ENCODE data around the gene NXPH1. TPM values are rescaled to one million over a fixed set of nuclear protein-coding genes. Genes with fewer than 3 reads are reported as not detected.

Gene NXPH1
- polyA plus RNA-seq, 1 donor from 2014 or later = 15.9 TPM

DNA sequence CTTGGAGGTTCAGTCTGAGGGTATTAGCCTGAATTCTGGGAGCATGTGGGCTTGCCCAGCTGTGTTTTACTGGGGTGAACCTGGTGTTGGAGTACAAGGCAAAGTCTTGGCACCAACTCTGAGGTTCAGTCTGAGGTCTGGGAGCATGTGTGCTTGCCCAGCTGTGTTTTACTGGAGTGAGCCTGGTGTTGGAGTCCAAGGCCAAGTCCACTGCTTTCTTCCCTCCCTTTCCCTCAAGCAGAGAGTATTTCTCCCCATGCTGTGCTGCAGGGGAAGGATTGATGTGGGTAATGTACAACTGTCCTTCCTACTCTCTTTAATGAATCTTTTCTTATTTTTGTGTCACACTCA, 236.1 kb downstream of the NXPH1 start:
- Histone ChIP-seq H2AFZ (ENCODE audit: low read depth, low read length) (no peak overlapping the region), H3K4me2 (ENCODE audit: low read length) (no peak overlapping the region), H3K9ac (ENCODE audit: low read length) (no peak overlapping the region), H3K27me3 (ENCODE audit: insufficient read depth, low read depth, low read length) (no peaks in the 10 kb centered on the region), H3K36me3 (ENCODE audit: insufficient read depth, low read length) (no peaks in the 10 kb centered on the region), H3K9me2 (ENCODE audit: insufficient read depth, low read length) (no peaks in the 10 kb centered on the region), H3K27ac (ENCODE audit: low read length) (no peak overlapping the region), H3K4me3 (ENCODE audit: low read length) (no peak overlapping the region), H3K79me2 (replicated peaks; ENCODE audit: insufficient read depth, low read length) (no peaks in the 10 kb centered on the region), H3F3A (ENCODE audit: insufficient read depth, low read length, poor library complexity, severe bottlenecking) (no peaks in the 10 kb centered on the region), H4K20me1 (ENCODE audit: insufficient read depth) (no peaks in the 10 kb centered on the region), H3K9me3 (ENCODE audit: low read length) (no peaks in the 10 kb centered on the region)
- TF ChIP-seq POLR2AphosphoS5 (IDR thresholded peaks at IDR 0.05) (no peak), SMC3 (conservative IDR thresholded peaks at IDR 0.05; ENCODE audit: poor library complexity) (no peak), EZH2 (IDR thresholded peaks at IDR 0.05; ENCODE audit: borderline replicate concordance, insufficient read depth, low read length, poor library complexity, severe bottlenecking) (no peak), RAD21 (conservative IDR thresholded peaks at IDR 0.05) (no peak), EP300 (conservative IDR thresholded peaks at IDR 0.05; ENCODE audit: poor library complexity, severe bottlenecking) (no peak), MXI1 (conservative IDR thresholded peaks at IDR 0.05; ENCODE audit: poor library complexity, severe bottlenecking) (no peak), TAF1 (IDR thresholded peaks at IDR 0.05; ENCODE audit: low read depth) (no peak)
- TF ChIP-seq, protein P1, sequence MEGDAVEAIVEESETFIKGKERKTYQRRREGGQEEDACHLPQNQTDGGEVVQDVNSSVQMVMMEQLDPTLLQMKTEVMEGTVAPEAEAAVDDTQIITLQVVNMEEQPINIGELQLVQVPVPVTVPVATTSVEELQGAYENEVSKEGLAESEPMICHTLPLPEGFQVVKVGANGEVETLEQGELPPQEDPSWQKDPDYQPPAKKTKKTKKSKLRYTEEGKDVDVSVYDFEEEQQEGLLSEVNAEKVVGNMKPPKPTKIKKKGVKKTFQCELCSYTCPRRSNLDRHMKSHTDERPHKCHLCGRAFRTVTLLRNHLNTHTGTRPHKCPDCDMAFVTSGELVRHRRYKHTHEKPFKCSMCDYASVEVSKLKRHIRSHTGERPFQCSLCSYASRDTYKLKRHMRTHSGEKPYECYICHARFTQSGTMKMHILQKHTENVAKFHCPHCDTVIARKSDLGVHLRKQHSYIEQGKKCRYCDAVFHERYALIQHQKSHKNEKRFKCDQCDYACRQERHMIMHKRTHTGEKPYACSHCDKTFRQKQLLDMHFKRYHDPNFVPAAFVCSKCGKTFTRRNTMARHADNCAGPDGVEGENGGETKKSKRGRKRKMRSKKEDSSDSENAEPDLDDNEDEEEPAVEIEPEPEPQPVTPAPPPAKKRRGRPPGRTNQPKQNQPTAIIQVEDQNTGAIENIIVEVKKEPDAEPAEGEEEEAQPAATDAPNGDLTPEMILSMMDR (IDR thresholded peaks at IDR 0.05; ENCODE audit: poor library complexity, severe bottlenecking) = no peak
- TF ChIP-seq, protein P2, sequence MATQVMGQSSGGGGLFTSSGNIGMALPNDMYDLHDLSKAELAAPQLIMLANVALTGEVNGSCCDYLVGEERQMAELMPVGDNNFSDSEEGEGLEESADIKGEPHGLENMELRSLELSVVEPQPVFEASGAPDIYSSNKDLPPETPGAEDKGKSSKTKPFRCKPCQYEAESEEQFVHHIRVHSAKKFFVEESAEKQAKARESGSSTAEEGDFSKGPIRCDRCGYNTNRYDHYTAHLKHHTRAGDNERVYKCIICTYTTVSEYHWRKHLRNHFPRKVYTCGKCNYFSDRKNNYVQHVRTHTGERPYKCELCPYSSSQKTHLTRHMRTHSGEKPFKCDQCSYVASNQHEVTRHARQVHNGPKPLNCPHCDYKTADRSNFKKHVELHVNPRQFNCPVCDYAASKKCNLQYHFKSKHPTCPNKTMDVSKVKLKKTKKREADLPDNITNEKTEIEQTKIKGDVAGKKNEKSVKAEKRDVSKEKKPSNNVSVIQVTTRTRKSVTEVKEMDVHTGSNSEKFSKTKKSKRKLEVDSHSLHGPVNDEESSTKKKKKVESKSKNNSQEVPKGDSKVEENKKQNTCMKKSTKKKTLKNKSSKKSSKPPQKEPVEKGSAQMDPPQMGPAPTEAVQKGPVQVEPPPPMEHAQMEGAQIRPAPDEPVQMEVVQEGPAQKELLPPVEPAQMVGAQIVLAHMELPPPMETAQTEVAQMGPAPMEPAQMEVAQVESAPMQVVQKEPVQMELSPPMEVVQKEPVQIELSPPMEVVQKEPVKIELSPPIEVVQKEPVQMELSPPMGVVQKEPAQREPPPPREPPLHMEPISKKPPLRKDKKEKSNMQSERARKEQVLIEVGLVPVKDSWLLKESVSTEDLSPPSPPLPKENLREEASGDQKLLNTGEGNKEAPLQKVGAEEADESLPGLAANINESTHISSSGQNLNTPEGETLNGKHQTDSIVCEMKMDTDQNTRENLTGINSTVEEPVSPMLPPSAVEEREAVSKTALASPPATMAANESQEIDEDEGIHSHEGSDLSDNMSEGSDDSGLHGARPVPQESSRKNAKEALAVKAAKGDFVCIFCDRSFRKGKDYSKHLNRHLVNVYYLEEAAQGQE (IDR thresholded peaks at IDR 0.05; ENCODE audit: borderline replicate concordance) = no peak

- Histone ChIP-seq H3K27ac (ENCODE audit: low read length) (no peak overlapping the region), H3K79me2 (replicated peaks; ENCODE audit: insufficient read depth, low read length) (no peaks in the 10 kb centered on the region), H3F3A (ENCODE audit: insufficient read depth, low read length, poor library complexity, severe bottlenecking) (no peaks in the 10 kb centered on the region), H3K4me3 (ENCODE audit: low read length) (no peak overlapping the region), H3K9me2 (ENCODE audit: insufficient read depth, low read length) (no peaks in the 10 kb centered on the region), H3K9me3 (ENCODE audit: low read length) (no peaks in the 10 kb centered on the region), H4K20me1 (ENCODE audit: insufficient read depth) (no peaks in the 10 kb centered on the region), H3K27me3 (ENCODE audit: insufficient read depth, low read depth, low read length) (no peaks in the 10 kb centered on the region), H3K4me2 (ENCODE audit: low read length) (no peak overlapping the region), H3K9ac (ENCODE audit: low read length) (no peak overlapping the region), H2AFZ (ENCODE audit: low read depth, low read length) (no peak overlapping the region), H3K36me3 (ENCODE audit: insufficient read depth, low read length) (no peaks in the 10 kb centered on the region)
- TF ChIP-seq MXI1 (conservative IDR thresholded peaks at IDR 0.05; ENCODE audit: poor library complexity, severe bottlenecking) (no peak), POLR2AphosphoS5 (IDR thresholded peaks at IDR 0.05) (no peak), RAD21 (conservative IDR thresholded peaks at IDR 0.05) (no peak)
Observed at GRCh38 chr7:8684426-8684825, 251.0 kb downstream of the NXPH1 start.

All from neural cell (in vitro differentiated cells).